Right lobe of liver (tissue), 6 donors: ENCODE data around the gene CARD6. TPM values are rescaled to one million over a fixed set of nuclear protein-coding genes. Genes with fewer than 3 reads are reported as not detected.

ENCODE experiments used
- ATAC-seq, 4 donors: fragments of 200-7000 bp; cut with Tn5 transposase; one replicate each; pipeline ENCODE4 v1.9.1; 2020; ENCODE audit warnings: mild to moderate bottlenecking in 4 of 4, moderate library complexity in 4 of 4
- DNase-seq, 3 donors: peaks; one replicate each; pipeline ENCODE4 v3.0.0-alpha.2; 2020
- H3K27ac ChIP-seq, 3 donors: fragments of 200-600 bp; one replicate each; pipeline ENCODE4 v1.8.0; 2022
- H3K27me3 ChIP-seq, 2 donors: fragments of 200-600 bp; one replicate each; pipeline ENCODE4 v1.8.0; 2022
- H3K36me3 ChIP-seq, 4 donors: fragments of 200-600 bp; sonication (generic) in 1 of 4; one replicate each; pipeline versions ENCODE4 v1.5.1 to v1.8.0; 2017 to 2022; ENCODE audit warnings: control low read depth in 1 of 4
- H3K4me1 ChIP-seq, 4 donors: fragments of 200-600 bp; sonication (generic) in 1 of 4; one replicate each; pipeline versions ENCODE4 v1.5.1 to v1.8.0; 2017 to 2022; ENCODE audit warnings: control low read depth in 1 of 4
- H3K4me3 ChIP-seq, 3 donors: fragments of 200-600 bp; one replicate each; pipeline ENCODE4 v1.8.0; 2022
- H3K9me3 ChIP-seq, 4 donors: fragments of 200-600 bp; sonication (generic) in 1 of 4; one replicate each; pipeline versions ENCODE4 v1.5.1 to v1.8.0; 2017 to 2022; ENCODE audit warnings: control low read depth in 1 of 4
- CTCF ChIP-seq, 4 donors: fragments of 200-600 bp in 3 of 4; fragments of 450-650 bp in 1 of 4; IDR thresholded peaks; one replicate each; pipeline versions ENCODE4 v1.5.1 to v1.8.0; 2016 to 2022; ENCODE audit warnings: antibody characterized with exemption in 4 of 4, mild to moderate bottlenecking in 2 of 4
- POLR2A ChIP-seq: fragments of 450-650 bp; IDR thresholded peaks from one replicate; pipeline ENCODE4 v1.6.1; 2017; ENCODE audit warnings: antibody characterized with exemption, mild to moderate bottlenecking
- WGBS: methylation state at CpG from one replicate; pipeline ENCODE4 v1.1.6; 2018; ENCODE audit warnings: low coverage, low lambda C conversion rate; ENCODE audit not compliant: insufficient coverage; ENCODE audit errors: missing lambda C conversion rate; 5-methylcytosine and 5-hydroxymethylcytosine counted together
- intact Hi-C, 2 donors: fragments of 100-400 bp; cut with DNase I; formaldehyde crosslinking; loops; one replicate each; pipeline versions ENCODE4 v1.11.2 to v1.14.1; 2022
- small RNA-seq, 2 experiments: library from RNA; depleted of rRNA; stranded (forward); fragments of <200 nt; gene quantifications; one replicate each; pipeline ENCODE3, GENCODE V24; 2016
- total RNA-seq, 6 experiments: library from RNA; depleted of rRNA in 2 of 6; stranded (reverse); fragments of >200 nt in 2 of 6; fragmentation: NEBNext Ultra II Directional in 3 of 6; extraction: Animal tissue kit (Norgen Biotek cat#: 25700) in 3 of 6; gene quantifications; one replicate each; pipeline versions ENCODE4 v1.1.0 to v1.2.4, GENCODE V29; 2016 to 2023
- donor health status: DM: no; HTN: yes; CAD: no.
- donor health status: DM: no; HTN: no; CAD: no.
- donor health status: DM: no; HTN: no; CAD: no.
- donor health status: DM: no; HTN: yes; CAD: no.
- donor health status: DM: no; HTN: yes; CAD: no.

The CARD6 gene
- total RNA-seq, 6 experiments from 2014 or later, result 3.0 to 6.2 (median 3.3) TPM

GRCh38 chr5:40904994-40905306 lies 63.8 kb downstream of the CARD6 start:
- peak overlapping the region in 1 of 3 donors; percentile 53 for H3K27ac ChIP-seq
- no peaks in the 10 kb centered on the region for H3K27me3 ChIP-seq
- peak in 2 of 4 donors; percentile 9 to 27 for ATAC-seq
- intact Hi-C loops, result no loop called here
- no peak for TF ChIP-seq CTCF (IDR thresholded peaks at IDR 0.05)
- no peak for TF ChIP-seq POLR2A
- H3K9me3 ChIP-seq, result no peaks in the 10 kb centered on the region
- DNase-seq, result no peak
- H3K4me1 ChIP-seq, result peaks cover 0 to 21% (median 9%) of the 10 kb centered on the region in 4 donors
- H3K36me3 ChIP-seq, result no peaks in the 10 kb centered on the region
- 6% methylated on average over 2 of the region's 2 CpGs for WGBS
- H3K4me3 ChIP-seq, result no peak overlapping the region

- Histone ChIP-seq H3K4me3 (no peak overlapping the region), H3K27me3 (no peaks in the 10 kb centered on the region), H3K9me3 (no peaks in the 10 kb centered on the region), H3K4me1 (peaks cover 0 to 21% (median 9%) of the 10 kb centered on the region in 4 donors), H3K27ac (no peak overlapping the region), H3K36me3 (no peaks in the 10 kb centered on the region)
- 91% methylated on average over 1 of the region's 1 CpG for WGBS
- intact Hi-C loops, result no loop called here
- ATAC-seq (no peak), DNase-seq (no peak)
- TF ChIP-seq POLR2A (no peak), CTCF (IDR thresholded peaks at IDR 0.05) (no peak)
Measured at GRCh38 chr5:40906351-40906751, 65.2 kb downstream of the CARD6 start.

GRCh38 chr5:40909264-40909663 lies 68.1 kb downstream of the CARD6 start, which contains the start of gene C7:
Gene C7, plus strand, starts transcription at chr5:40909497. Its CDS starts 114 bp downstream, at chr5:40909611.
- ATAC-seq (peak; percentile 32 to 71 (median 44)), DNase-seq (no peak)
- no peaks in the 10 kb centered on the region for H3K27me3 ChIP-seq
- H3K27ac ChIP-seq, result peak within 1 kb of the TSS in 1 of 3 donors; percentile 14
- peak within 1 kb of the TSS in 2 of 3 donors; percentile 6 to 29 for H3K4me3 ChIP-seq
- TF ChIP-seq CTCF (IDR thresholded peaks at IDR 0.05) (no peak), POLR2A (peak; percentile 35)
- no peaks in the 10 kb centered on the region for H3K9me3 ChIP-seq
- H3K4me1 ChIP-seq, result peaks cover 0 to 11% (median 4%) of the 10 kb centered on the region in 4 donors
- 58% methylated on average over 3 of the region's 3 CpGs for WGBS
- intact Hi-C loops, result no loop called here
- H3K36me3 ChIP-seq, result peaks cover 0 to 1% (median 0%) of the 10 kb centered on the region in 4 donors

- intact Hi-C loops, result no loop called here
- no peak for DNase-seq
- H3K4me1 ChIP-seq, result peaks cover 0 to 7% (median 3%) of the 10 kb centered on the region in 4 donors
- H3K9me3 ChIP-seq, result no peaks in the 10 kb centered on the region
- peak overlapping the region in 2 of 3 donors; percentile 6 to 29 for H3K4me3 ChIP-seq
- WGBS, result 36% methylated on average over 2 of the region's 2 CpGs
- no peaks in the 10 kb centered on the region for H3K27me3 ChIP-seq
- peak overlapping the region in 1 of 3 donors; percentile 14 for H3K27ac ChIP-seq
- H3K36me3 ChIP-seq, result peaks cover 0 to 1% (median 0%) of the 10 kb centered on the region in 4 donors
- TF ChIP-seq CTCF (IDR thresholded peaks at IDR 0.05) (no peak), POLR2A (no peak)
- ATAC-seq, result no peak
Measured at GRCh38 chr5:40909723-40910122, 68.6 kb downstream of the CARD6 start.

Small RNA genes within 50 kb of the gene (small RNA-seq; reads per million reads assigned to genes)
- gene SNORD72, result 200 to 226 reads per million in 2 experiments

Other genes starting within 250 kb of the CARD6 start
- 1 to 10 TPM in 5 of 6 experiments, under 1 TPM in 1; 0.84 to 4.4 (median 2.9) TPM for gene PTGER4, start 161.5 kb upstream of the CARD6 start, total RNA-seq
- gene TTC33, start 85.4 kb upstream of the CARD6 start, total RNA-seq, result 1 to 10 TPM; 5.6 to 9.2 (median 7.0) TPM
- gene PRKAA1, start 43.0 kb upstream of the CARD6 start, total RNA-seq, result 10 to 100 TPM; 36.7 to 82.4 (median 69.9) TPM
- gene RPL37, start 6.1 kb upstream of the CARD6 start, total RNA-seq, result 100 to 1,000 TPM in 4 of 6 experiments, 10 to 100 TPM in 2; 36.5 to 472 (median 400) TPM
- gene C7, start 68.1 kb downstream of the CARD6 start, total RNA-seq, result 100 to 1,000 TPM in 3 of 6 experiments, 10 to 100 TPM in 3; 49.0 to 191 (median 90.0) TPM
- gene MROH2B, start 230.0 kb downstream of the CARD6 start, total RNA-seq, result under 1 TPM in 2 of 6 experiments, not detected in 4; 0.73 to 0.84 TPM